Endothelial cell of umbilical vein (primary cell): ENCODE measurements around the gene C21orf58.

Experiments
- POLR2A ChIP-seq: IDR thresholded peaks from 2 replicates; pipeline ENCODE4 v1.6.1; 2012; ENCODE audit warnings: low read depth, mild to moderate bottlenecking, control low read depth, low read length
- POLR2AphosphoS5 ChIP-seq: IDR thresholded peaks from 2 replicates; pipeline ENCODE4 v1.6.1; 2012; ENCODE audit warnings: low read depth, mild to moderate bottlenecking, control low read depth, low read length, moderate library complexity; ENCODE audit not compliant: insufficient read depth
- TF ChIP-seq, protein P1 (sequence below), 2 donors: IDR thresholded peaks; 1 replicate in 1 of 2; 2 replicates in 1 of 2; pipeline ENCODE4 v1.5.1; 2011; ENCODE audit warnings: low read length in 2 of 2, mild to moderate bottlenecking in 2 of 2, moderate library complexity in 2 of 2, control low read depth in 1 of 2, inconsistent platforms in 1 of 2, low read depth in 1 of 2; ENCODE audit not compliant: insufficient read depth in 1 of 2; ENCODE audit errors: extremely low read depth in 1 of 2

- TF ChIP-seq, protein P1, sequence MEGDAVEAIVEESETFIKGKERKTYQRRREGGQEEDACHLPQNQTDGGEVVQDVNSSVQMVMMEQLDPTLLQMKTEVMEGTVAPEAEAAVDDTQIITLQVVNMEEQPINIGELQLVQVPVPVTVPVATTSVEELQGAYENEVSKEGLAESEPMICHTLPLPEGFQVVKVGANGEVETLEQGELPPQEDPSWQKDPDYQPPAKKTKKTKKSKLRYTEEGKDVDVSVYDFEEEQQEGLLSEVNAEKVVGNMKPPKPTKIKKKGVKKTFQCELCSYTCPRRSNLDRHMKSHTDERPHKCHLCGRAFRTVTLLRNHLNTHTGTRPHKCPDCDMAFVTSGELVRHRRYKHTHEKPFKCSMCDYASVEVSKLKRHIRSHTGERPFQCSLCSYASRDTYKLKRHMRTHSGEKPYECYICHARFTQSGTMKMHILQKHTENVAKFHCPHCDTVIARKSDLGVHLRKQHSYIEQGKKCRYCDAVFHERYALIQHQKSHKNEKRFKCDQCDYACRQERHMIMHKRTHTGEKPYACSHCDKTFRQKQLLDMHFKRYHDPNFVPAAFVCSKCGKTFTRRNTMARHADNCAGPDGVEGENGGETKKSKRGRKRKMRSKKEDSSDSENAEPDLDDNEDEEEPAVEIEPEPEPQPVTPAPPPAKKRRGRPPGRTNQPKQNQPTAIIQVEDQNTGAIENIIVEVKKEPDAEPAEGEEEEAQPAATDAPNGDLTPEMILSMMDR (IDR thresholded peaks at IDR 0.05; ENCODE audit: extremely low read depth in 1 of 2, insufficient read depth in 1 of 2, low read depth in 1 of 2, low read length in 2 of 2): no peak
- TF ChIP-seq POLR2AphosphoS5: no peak
- no peak for TF ChIP-seq POLR2A
Measured at GRCh38 chr21:46265736-46266525, 57.7 kb downstream of the C21orf58 start.
